H1 (cell line): Measurements from ENCODE around the gene INTS7.

Experiments used
- ASH2L ChIP-seq: fragments of 200-600, 300-600 bp; sonication (generic); IDR thresholded peaks from one replicate; pipeline ENCODE4 v1.7.1; 2017; ENCODE audit warnings: low read length
- CTCF ChIP-seq, 3 experiments: IDR thresholded peaks; 1 replicate in 2 of 3; 2 replicates in 1 of 3; pipeline versions ENCODE4 v1.5.1 to v1.6.1; 2011; ENCODE audit warnings: low read length in 3 of 3, mild to moderate bottlenecking in 3 of 3, inconsistent platforms in 2 of 3, low read depth in 1 of 3, moderate library complexity in 1 of 3; ENCODE audit not compliant: insufficient read depth in 1 of 3; ENCODE audit errors: control extremely low read depth in 1 of 3
- EGR1 ChIP-seq: IDR thresholded peaks from 2 replicates; pipeline ENCODE4 v1.6.1; 2011; ENCODE audit warnings: low read depth, low read length, borderline replicate concordance
- EP300 ChIP-seq, 2 experiments: IDR thresholded peaks; 1 replicate in 1 of 2; 2 replicates in 1 of 2; pipeline ENCODE4 v1.6.1; 2011 to 2012; ENCODE audit warnings: low read depth in 2 of 2, low read length in 2 of 2, mild to moderate bottlenecking in 2 of 2, borderline replicate concordance in 1 of 2, inconsistent platforms in 1 of 2, moderate library complexity in 1 of 2
- EZH2 ChIP-seq: fragments of 200-600 bp; sonication (generic); IDR thresholded peaks from 2 replicates; pipeline ENCODE4 v1.7.1; 2012; ENCODE audit warnings: low read depth, mild to moderate bottlenecking, moderate library complexity, low read length, inconsistent platforms; ENCODE audit not compliant: severe bottlenecking
- HDAC2 ChIP-seq, 2 experiments: fragments of 300-600 bp in 1 of 2; sonication (generic) in 1 of 2; IDR thresholded peaks; 2 replicates each; pipeline ENCODE4 v1.6.1; 2011 to 2012; ENCODE audit warnings: low read depth in 2 of 2, low read length in 2 of 2, mild to moderate bottlenecking in 2 of 2, moderate library complexity in 2 of 2, borderline replicate concordance in 1 of 2, inconsistent platforms in 1 of 2
- POLR2A ChIP-seq, 2 experiments: IDR thresholded peaks; 1 replicate in 1 of 2; 2 replicates in 1 of 2; pipeline ENCODE4 v1.6.1; 2011; ENCODE audit warnings: low read depth in 2 of 2, low read length in 2 of 2, mild to moderate bottlenecking in 2 of 2; ENCODE audit errors: control extremely low read depth in 1 of 2
- POLR2AphosphoS5 ChIP-seq: IDR thresholded peaks from 2 replicates; pipeline ENCODE4 v1.6.1; 2011; ENCODE audit warnings: low read depth, low read length
- RAD21 ChIP-seq, 2 experiments: IDR thresholded peaks in 1 of 2; conservative IDR thresholded peaks in 1 of 2; 2 replicates each; pipeline ENCODE4 v1.6.1; 2011; ENCODE audit warnings: low read depth in 2 of 2, low read length in 2 of 2, improper control_type of control experiment in 1 of 2, inconsistent platforms in 1 of 2, mild to moderate bottlenecking in 1 of 2, moderate library complexity in 1 of 2
- SP1 ChIP-seq: IDR thresholded peaks from 2 replicates; pipeline ENCODE4 v1.6.1; 2011; ENCODE audit warnings: low read depth, low read length
- TAF1 ChIP-seq: IDR thresholded peaks from 2 replicates; pipeline ENCODE4 v1.6.1; 2011; ENCODE audit warnings: mild to moderate bottlenecking, low read depth, low read length
- YY1 ChIP-seq: IDR thresholded peaks from 2 replicates; pipeline ENCODE4 v1.6.1; 2011; ENCODE audit warnings: low read depth, mild to moderate bottlenecking, low read length
- ZNF274 ChIP-seq: IDR thresholded peaks from 2 replicates; pipeline ENCODE4 v1.7.0; 2012; ENCODE audit warnings: low read length, borderline replicate concordance; ENCODE audit errors: extremely low read depth
- TF ChIP-seq, protein P1 (sequence below): IDR thresholded peaks from 2 replicates; pipeline ENCODE4 v1.6.1; 2011; ENCODE audit warnings: low read depth, mild to moderate bottlenecking, low read length; ENCODE audit not compliant: insufficient read depth

- no peak for TF ChIP-seq HDAC2 (IDR thresholded peaks at IDR 0.05; ENCODE audit: borderline replicate concordance in 1 of 2, low read depth in 2 of 2, low read length in 2 of 2)
- no peak for TF ChIP-seq SP1
- no peak for TF ChIP-seq EZH2
- TF ChIP-seq, protein P1, sequence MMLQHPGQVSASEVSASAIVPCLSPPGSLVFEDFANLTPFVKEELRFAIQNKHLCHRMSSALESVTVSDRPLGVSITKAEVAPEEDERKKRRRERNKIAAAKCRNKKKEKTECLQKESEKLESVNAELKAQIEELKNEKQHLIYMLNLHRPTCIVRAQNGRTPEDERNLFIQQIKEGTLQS: no peak
- TF ChIP-seq RAD21 (IDR thresholded peaks at IDR 0.05 in 1 of 2, conservative IDR thresholded peaks at IDR 0.05 in 1 of 2; ENCODE audit: low read depth in 2 of 2, low read length in 2 of 2): no peak
- no peak for TF ChIP-seq POLR2AphosphoS5
- TF ChIP-seq EP300 (IDR thresholded peaks at IDR 0.05; ENCODE audit: borderline replicate concordance in 1 of 2, low read depth in 2 of 2, low read length in 2 of 2): no peak
- TF ChIP-seq CTCF (IDR thresholded peaks at IDR 0.05; ENCODE audit: control extremely low read depth in 1 of 3, insufficient read depth in 1 of 3, low read depth in 1 of 3, low read length in 3 of 3): no peak
- no peak for TF ChIP-seq YY1
- no peak for TF ChIP-seq EGR1
- no peak for TF ChIP-seq TAF1
- TF ChIP-seq ASH2L: no peak
- no peak for TF ChIP-seq POLR2A (IDR thresholded peaks at IDR 0.05; ENCODE audit: control extremely low read depth in 1 of 2, low read depth in 2 of 2, low read length in 2 of 2)
- no peak for TF ChIP-seq ZNF274
Observed at GRCh38 chr1:211915924-211916323, 119.4 kb downstream of the INTS7 start.
